ENCODE data around the gene KCTD10.
"Not testable (repeated sequence)": the region's sequence is repeated elsewhere in the genome, so short reads cannot be mapped to it uniquely, and the experiment has no call there.

KCTD10 gene

DNA sequence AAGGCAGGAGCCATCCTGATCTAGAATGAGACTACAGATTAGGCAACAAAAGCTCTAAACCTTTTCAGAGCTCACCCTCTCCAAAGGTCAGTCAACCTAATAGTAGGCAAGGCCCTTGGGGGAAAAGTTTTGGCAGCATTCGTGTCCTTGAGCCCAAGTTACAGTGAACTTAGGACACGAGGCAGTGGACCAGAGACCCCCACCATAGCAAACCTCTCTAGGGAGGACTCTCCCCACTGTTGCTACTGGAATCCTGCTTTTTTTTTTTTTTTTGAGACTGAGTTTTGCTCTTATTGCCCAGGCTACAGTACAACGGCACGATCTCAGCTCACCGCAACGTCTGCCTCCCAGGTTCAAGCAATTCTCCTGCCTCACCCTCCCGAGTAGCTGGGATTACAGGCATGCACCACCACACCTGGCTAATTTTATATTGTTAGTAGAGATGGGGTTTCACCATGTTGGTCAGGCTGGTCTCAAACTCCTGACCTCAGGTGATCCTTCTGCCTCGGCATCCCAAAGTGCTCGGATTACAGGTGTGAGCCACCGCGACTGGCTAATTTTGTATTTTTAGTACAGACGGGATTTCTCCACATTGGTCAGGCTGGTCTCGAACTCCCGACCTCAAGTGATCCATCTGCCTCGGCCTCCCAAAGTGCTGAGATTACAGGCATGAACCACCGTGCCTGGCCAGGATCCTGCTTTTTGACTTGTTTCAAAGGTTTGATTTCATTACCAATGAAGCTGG is 3.4 kb downstream of the KCTD10 start:
- DNase-seq (ENCODE audit: low read depth) = not testable (repeated sequence)

DNA sequence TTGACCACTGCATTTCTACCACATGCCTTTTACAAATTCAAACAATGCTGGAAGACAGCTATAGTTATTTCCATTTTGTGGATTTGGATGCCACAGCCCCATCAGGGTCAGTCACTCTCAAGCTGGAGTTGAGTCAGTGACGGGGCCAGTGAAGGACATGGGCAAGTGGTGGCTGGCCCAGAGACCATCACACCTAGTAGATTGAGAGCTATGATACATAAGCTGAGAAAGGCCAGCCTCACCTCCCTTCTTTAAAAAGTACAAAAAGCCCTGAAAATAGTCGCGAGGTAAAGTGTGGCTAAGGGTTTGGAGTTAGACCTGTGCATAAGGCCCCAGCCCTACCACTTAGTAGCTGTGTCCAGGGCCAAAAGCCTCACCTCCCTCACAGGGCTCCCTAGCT is 4.1 kb downstream of the KCTD10 start:
- no peak for DNase-seq (ENCODE audit: low read depth)

DNA sequence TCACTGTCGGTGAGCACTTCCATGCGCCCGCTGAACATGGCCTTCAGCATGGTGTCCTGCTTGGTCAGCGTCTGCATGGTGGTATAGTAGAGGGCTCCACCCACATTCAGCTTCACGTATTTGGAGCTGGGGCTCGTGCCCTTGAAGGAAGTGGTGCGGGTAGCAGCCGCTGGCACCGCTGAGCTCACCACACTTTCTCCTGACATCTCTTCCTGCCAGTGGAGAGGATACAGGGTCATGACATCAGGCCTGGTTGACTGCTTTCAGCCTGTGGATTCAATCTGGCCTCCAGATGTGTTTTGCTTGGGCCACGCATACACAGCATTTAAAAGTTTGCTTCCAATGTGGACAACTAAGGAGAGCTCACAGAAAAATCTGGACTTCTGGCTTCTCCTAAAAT is 7.6 kb downstream of the KCTD10 start:
- DNase-seq (ENCODE audit: low read depth) = no peak

DNA sequence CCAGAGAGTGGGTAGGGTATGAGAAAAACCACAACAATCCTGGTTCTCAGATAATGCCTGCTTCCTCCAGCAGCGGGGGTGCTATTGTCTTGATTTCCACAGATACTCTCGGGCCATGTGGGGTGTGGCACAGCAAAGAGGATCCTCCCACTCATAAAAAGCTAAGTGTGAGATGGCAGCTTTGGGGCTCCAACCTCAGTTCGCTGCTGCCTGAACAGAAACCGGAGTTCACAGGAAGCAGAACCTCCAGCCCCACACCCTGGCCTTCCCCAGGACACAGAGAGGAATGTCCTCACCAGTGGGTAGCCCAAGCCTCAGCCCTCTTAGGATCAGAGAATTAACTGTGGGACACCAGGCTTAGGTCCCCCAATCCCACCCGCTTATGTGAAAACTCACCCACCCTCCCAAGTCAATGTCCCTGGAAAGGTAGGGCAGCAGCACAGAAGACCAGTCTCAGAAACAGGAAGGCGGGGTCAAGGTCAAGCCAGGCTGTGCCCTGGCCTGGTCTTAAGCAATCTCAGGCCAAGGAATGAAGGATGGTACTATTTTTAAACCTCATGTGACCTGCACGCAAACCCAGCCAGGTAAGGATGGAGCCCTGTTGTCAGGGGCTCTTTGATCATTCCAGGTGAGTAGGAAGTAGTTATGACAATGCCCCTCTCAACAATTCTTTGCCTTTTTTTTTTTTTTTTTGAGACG is 9.0 kb downstream of the KCTD10 start:
- DNase-seq (ENCODE audit: low read depth) = no peak

DNA sequence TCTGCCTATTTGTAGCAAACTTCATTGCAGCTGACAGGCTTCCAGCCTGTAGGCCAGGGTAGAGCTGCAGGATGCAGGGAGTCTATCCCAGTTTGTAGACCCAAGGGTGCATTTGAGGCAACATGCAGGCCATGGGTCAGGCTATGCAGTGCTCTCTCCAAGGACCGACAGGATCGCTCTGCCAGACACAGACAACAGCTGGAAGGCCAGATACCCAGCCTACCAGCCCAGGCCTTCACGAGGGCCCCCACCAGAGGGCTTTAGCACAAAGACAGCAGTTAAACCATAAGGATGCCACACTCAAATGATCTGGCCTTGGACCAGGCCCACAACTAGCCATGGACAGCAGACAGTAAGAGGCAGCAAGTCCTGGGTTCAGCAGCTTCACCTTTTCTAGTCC is 10.3 kb downstream of the KCTD10 start:
- no peak for DNase-seq (ENCODE audit: low read depth)

DNA sequence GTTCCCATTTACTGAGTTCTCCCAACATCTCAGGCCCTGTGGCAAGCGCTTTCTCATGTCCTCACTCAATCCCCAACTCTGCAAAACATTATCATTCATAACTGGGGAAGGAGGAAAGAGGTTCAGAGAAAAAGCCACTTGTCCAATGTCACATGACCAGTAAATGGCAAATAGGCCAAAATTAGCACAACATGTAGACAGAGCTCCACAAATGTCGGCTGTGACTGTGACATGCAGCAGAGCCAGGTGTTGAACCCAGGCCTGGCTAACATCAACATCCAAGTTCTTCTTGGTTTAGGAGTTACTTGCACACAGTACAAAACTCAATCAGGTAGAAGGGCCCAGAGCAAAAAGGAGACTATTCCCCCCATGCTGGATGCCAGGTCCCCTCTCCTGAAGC is 10.8 kb downstream of the KCTD10 start:
- no peak for DNase-seq (ENCODE audit: low read depth)

DNA sequence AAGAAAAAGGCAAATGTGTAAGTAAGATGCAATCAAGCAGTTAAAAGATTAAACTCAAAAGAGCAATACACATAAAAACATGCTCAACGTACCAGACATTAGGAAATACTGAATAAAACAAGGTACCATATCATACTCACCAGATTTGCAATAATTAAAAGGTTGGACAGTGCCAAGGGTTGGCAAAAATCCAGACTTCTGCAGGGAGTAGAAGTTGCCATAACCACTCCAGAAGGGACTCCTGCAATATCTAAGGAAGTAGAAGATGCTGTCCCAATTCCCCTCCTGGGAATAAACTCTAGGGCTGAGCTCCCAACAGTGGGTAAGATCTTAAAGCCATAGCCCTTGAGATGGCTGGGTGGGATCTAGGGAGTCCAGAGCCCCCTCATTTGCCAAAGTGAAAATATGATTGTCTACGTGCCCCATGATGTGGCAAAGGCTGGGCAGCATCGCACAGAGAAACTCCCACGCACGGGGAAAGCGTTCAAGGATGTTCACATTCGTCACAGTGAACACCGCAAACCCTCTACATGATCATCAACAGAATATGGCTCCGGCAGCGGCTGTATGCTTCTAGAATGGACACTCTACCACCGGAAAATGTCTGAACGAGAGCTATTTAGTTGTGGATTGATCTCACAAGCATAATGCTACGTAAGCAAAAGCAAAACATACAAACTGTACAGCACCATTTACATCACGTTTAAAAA is 12.3 kb downstream of the KCTD10 start:
- no peak for DNase-seq (ENCODE audit: low read depth)

DNA sequence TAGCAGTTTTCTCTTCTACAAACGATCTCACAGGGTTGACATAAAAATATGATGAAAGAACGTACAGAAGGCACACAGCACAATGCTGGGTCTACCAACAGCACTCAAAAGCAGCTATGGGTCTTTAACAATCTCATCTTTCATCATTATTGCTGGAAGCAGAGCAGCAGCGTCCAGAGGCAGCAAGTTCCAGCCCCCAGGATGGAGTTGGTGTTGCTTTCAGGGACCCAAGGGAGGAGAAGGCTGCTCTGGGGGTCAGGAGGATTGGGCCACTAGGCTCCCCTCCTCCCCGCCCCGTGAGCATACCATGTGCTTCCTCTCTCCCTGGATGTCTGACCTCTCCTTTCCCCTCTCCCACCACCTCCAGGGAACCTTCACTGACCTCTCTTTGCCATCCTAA is 13.3 kb downstream of the KCTD10 start:
- no peak for DNase-seq (ENCODE audit: low read depth)

DNA sequence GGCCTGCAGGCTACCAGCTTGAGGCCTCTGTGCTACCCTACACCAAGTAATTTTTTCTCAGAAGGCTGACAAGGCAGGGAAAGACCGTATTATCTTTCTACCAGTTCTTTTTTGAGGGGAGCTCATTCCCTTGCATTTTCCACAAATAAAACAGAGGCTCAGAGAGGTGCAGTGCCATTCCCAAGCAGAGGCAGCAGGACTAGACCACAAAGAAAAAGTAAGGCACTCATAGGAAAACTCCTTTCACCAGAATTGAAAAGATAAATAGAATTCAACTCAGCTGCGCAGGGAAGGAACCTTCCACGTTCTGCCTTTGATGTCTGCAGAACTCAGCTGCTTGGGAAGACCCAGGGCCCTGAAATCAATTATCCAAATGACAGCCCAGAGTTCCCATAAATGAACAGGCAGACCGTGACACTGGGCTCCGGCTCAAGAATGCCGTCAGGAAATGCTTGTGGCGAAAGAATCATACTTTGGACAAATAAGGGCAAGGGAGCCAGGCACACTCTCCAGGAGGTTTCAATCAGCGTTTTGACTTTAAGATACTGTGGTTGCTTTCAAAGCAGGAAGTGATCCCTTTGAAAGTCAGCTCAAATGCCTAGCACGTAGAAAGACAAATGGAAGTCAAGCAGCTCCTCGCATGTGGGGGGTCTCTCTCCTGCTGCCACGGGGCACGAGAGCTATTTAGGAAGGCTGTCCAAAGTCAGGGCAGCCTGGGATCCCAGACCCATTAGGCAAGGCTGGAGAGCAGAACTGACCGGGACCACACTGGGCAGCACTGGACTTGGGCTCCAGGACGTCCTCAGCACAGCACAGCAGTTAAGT is 14.0 kb downstream of the KCTD10 start:
- DNase-seq (ENCODE audit: low read depth) = no peak

DNA sequence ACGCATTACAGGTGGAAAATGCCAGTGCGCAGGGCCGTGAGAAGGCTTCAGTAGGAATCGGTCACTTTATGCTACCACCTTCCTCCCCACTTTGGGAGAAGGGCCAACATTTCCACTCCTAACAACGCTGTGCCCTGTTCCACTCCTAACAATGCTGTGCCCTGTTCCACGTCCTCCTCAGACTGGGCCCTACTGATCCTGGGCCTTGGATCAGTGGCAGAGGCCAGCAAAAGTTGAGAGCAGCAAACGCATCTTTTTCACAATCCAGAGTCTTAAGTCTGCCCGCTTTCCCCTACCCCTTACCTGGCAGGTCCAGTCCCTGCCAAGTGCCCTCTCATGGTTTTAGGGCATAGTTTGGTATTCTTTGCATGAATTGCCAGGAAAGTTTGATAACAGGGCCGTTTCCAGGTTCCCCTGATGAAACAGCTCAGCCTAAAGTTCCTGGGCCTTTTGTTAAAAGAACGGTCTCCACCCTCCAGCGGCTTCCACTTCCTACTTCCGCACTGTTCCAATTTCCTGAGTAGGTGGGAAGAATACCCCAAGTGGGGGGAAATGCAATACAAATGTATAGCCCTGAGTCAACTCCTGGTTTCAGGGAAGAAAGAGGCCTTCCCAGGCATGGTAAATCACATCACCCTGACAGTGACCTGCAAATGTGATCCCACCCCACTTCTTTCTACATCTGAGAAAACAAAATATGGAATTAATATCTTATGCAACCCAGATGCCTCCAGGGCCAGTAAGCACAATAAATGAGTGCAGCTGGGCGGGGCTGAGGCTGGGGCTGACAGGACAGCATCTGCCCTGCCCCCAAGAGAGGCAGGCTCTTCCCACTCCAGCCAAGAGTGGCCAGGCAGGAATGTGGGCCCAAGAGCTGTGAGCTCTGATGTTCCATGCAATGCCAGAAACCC is 15.0 kb downstream of the KCTD10 start:
- no peak for DNase-seq (ENCODE audit: low read depth)

DNA sequence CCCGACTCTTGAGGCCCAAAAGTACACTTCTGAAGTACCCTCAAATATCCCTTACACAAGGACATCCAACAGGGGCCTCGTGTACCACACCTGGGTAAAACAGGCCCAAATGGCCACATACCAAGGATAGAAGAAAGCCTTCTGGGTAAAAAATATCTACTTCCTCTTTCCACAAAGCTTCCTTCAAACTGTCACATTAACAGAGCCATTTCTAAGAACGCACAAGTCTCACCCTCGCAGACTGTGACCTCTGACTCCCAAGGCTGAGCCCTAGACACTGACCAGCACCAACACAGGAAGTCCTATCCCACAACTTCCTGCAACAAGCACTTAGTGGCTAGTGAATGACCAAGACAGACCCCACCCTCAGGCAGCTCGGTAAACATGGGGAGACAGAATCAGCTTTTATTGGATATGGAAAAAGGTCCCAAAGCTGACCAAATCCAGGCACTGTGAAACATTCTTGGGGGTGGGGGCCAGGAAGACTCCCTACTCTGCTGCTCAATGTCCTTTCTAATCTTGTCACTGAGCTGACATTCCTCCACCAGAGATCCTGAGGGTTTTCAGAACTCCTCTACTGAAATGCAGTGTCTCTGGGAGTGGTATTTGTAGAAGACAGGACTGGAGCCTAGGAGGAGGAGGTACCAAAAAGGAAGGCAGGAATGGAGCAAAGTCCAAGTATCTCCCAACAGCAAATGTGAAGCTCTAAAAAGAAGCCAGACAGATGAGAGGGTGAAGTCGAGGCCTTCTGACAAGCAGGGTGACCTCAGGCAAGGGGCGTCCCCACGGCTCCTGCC is 15.9 kb downstream of the KCTD10 start:
- no peak for DNase-seq (ENCODE audit: low read depth)

DNA sequence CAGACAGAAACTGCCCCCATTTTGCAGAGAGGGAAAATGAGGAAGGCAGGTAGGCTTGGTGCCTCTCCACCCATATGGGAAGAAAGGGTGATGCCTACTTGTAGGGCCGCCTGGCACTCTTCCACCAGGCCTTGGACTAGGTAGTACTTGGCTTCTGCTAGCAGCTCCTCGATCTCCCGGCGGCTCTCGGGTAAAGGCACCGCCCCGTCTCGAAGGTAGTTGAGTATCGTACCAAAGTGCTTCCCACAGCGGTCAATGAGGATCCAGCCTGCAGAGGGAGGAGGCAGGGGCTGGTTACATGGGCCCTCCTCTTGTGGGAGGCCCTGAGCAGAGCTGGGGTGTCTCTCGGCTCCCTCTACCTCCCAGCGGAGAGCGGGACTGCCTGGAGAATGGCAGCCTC is 16.6 kb downstream of the KCTD10 start:
- DNase-seq (ENCODE audit: low read depth) = no peak

DNA sequence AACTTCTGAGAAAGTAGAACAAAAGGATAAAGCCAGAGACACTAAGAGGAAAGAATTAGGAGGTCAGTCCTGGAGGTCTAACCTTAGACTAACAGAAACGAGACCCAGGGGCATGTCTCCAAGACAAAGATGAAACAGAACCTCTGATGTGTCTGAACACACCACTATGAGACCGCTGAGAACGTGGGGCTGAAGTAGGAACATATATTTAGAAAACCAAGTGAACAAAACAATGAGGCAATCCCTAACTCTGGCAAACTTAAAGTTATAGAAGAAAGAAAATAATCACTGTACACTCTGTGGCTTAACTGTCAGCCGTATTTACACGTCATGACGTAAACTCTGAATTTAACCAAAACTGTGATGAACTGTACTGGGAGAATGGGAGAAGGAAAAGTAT is 17.9 kb downstream of the KCTD10 start:
- no peak for DNase-seq (ENCODE audit: low read depth)

DNA sequence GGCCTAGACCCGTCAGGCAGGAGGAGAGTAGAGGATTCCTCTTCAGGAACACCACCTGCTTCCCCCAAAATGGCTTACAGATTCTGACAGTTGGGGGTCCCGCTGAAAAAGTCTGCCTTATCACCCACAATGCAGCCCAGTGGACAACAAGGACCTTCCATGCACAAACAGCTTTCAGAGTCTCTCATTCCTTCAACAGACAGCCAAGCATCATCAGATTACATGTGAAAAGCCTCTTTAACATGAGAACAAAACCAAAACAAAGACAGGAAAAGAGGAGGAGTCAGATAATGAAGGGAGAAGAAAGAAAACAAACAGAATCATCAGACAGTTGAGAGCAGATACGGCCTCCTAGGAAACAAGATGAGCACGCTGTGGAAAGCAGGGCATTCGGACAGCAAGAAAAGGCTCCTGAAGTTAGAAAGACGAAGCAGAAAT is 18.3 kb downstream of the KCTD10 start:
- no peak for DNase-seq (ENCODE audit: low read depth)

DNA sequence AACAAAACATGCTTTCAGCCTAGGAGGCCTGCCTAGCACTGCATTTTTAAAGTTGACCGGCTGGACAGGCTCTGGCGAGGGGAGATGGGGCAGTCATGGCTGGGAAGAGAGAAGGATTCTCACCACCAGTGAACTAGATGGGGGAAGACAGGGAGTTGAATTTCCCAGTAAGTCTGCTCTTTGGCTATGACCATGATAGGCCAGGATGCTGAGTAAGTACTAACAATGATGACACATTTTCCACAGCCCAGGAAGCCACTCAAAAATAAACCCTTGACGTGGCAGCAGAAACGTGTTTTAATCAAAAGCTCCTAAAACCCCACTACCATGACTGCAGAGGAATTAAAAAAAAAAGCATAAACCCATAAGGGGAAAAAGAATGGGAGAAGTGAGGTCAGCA is 19.0 kb downstream of the KCTD10 start:
- no peak for DNase-seq (ENCODE audit: low read depth)

DNA sequence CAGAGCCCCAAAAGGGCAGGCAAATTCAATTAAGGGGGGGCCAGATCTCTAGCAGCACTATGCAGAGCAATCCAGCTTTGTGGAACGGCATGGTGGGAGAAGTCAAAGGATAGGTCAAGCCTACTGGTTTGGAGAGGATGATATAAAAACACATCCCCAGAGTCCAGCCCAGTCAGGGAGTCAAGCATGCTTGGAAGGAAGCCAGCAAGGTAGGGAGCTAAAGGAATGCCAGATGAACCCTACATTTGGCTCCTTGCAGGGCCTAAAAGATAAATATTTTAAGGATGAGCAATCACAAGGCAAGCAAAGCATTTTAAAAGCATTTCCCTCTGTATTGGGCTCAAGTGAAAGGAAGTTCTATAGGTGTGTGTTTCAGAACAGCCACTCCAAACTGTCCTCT is 21.4 kb downstream of the KCTD10 start:
- DNase-seq (ENCODE audit: low read depth) = no peak

DNA sequence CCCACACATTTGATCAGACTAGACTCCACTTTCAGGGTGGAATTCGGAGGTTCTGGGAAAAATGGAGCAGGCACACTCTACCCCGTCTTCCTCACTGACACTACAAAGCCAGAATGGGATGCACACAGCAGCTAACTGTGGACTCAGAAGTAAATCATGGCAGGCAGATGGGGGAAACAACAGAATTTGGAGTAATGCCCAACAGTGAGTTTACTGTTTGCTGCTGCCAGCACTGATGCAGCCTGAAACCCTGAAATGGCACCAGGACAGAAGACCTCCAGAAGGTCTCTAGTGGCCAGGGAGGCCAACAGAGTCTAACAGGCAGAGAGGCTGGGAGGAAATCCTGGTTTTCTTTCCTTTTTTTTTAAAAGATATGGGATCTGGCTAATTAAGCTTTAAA is 24.6 kb downstream of the KCTD10 start:
- no peak for DNase-seq (ENCODE audit: low read depth)

DNA sequence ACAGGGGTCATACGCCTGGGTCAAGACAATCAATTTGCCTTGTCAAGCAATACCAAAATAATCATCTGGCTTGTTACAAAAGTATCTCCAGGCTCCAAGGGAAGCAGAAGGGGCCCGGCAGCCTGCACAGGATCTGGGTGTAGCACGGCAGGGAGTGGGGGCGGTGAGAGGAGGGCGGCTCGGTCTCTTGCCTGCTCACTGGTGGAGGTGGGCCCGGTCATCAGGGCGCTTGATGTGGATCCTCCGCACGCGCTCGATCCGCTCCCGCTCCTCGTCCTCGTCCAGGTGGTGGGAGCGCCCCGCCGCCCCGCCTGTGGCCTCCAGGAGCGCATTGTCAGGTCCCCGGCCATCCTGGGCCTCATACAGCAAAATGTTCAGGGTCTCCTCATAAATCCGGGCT is 25.7 kb downstream of the KCTD10 start:
- no peak for DNase-seq (ENCODE audit: low read depth)

DNA sequence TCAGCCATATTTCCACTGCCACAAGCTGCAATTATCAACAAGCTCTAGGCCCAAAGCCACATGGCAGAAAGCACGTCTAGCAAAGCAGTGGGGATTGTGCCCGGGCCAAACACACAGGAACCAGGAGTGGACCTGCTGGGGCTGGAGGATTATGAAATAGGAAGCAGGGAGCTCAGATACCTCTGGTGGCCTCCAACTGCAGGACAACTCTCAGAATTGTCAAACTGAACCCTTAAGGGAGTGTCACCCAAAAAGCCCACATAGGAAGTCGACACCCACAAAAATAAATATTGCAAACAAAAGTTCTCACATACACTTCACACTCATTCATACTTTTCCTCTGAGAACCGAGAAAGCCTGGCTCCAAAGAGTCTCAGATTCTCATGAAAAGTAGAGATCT is 26.1 kb downstream of the KCTD10 start:
- DNase-seq (ENCODE audit: low read depth) = no peak

DNA sequence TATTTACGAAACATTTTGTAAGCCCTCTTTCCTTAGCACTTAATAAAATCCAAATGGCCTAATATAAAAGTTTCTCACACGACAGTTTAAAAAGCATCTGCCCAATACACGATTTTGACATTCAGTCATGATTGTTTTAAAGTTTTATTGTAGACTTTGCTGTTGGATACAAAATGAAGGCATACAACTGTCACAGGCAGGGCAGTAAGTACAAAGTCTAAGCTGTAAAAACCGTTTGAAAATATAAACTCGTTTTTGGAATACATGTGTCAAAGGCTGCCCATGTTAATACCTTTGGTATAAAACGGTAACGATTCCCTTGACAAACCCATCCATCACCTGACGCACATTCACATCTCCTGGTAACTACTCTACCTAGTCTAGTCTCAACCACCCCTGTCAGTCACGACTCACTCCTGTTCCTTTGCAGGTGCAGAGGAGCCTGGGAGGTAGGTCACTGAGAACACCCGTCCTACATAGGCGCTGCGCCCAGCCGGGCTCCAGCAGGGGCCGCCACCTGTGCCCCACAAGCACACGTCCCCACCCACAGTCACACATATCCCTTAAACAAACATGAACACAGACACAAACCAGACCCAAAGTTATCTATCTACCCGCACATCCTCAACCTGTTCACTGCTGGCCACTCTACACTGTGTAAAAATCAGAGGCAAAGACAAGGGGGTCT is 27.1 kb downstream of the KCTD10 start:
- DNase-seq (ENCODE audit: low read depth) = no peak
